ENCODE results near the gene LCN15. TPM values are rescaled to one million over a fixed set of nuclear protein-coding genes. Genes with fewer than 3 reads are reported as not detected.

LCN15 gene
- total RNA-seq, 2 donors from 2014 or later = 0.63 to 1.4 TPM

GRCh38 chr9:136748666-136749611, 15.4 kb downstream of the LCN15 start:
- Histone ChIP-seq H3K4me3 (no peak overlapping the region), H3K27me3 (no peaks in the 10 kb centered on the region), H3K27ac (peak overlapping the region in 1 of 2 donors; percentile 40), H3K9me3 (peaks cover 0 to 3% of the 10 kb centered on the region in 2 donors), H3K4me1 (peaks cover 0 to 23% of the 10 kb centered on the region in 2 donors), H3K36me3 (no peaks in the 10 kb centered on the region)
- TF ChIP-seq CTCF (IDR thresholded peaks at IDR 0.05) = no peak
- DNase-seq (ENCODE audit: low spot score) = no peak

GRCh38 chr9:136748201-136748600, 16.1 kb downstream of the LCN15 start, which contains the start of gene LCN6:
Gene LCN6 (minus strand): TSS chr9:136748525. CDS start chr9:136748483, 42 bp downstream.
- Histone ChIP-seq H3K4me1 (peaks cover 0 to 23% of the 10 kb centered on the region in 2 donors), H3K9me3 (peaks cover 0 to 3% of the 10 kb centered on the region in 2 donors), H3K27me3 (no peaks in the 10 kb centered on the region), H3K4me3 (no peak within 1 kb of the TSS), H3K27ac (peak within 1 kb of the TSS in 1 of 2 donors; percentile 40), H3K36me3 (no peaks in the 10 kb centered on the region)
- no peak for TF ChIP-seq CTCF (IDR thresholded peaks at IDR 0.05)
- DNase-seq (ENCODE audit: low spot score) = no peak

GRCh38 chr9:136747161-136748060, 16.9 kb downstream of the LCN15 start:
- peak overlapping the region in 1 of 2 donors; percentile 40 for H3K27ac ChIP-seq
- no peak for TF ChIP-seq CTCF (IDR thresholded peaks at IDR 0.05)
- no peak for DNase-seq (ENCODE audit: low spot score)
- no peaks in the 10 kb centered on the region for H3K27me3 ChIP-seq
- H3K4me1 ChIP-seq = peaks cover 0 to 31% of the 10 kb centered on the region in 2 donors
- no peak overlapping the region for H3K4me3 ChIP-seq
- peaks cover 0 to 3% of the 10 kb centered on the region in 2 donors for H3K9me3 ChIP-seq
- H3K36me3 ChIP-seq = no peaks in the 10 kb centered on the region

GRCh38 chr9:136746621-136747020, 17.7 kb downstream of the LCN15 start:
- no peak for DNase-seq (ENCODE audit: low spot score)
- TF ChIP-seq CTCF (IDR thresholded peaks at IDR 0.05) = no peak
- Histone ChIP-seq H3K27ac (no peak overlapping the region), H3K4me1 (peaks cover 0 to 33% of the 10 kb centered on the region in 2 donors), H3K27me3 (no peaks in the 10 kb centered on the region), H3K4me3 (no peak overlapping the region), H3K36me3 (no peaks in the 10 kb centered on the region), H3K9me3 (peaks cover 0 to under 1% of the 10 kb centered on the region in 2 donors)

GRCh38 chr9:136746155-136746490, 18.2 kb downstream of the LCN15 start:
- Histone ChIP-seq H3K36me3 (no peaks in the 10 kb centered on the region), H3K4me1 (peaks cover 0 to 38% of the 10 kb centered on the region in 2 donors), H3K27ac (no peak overlapping the region), H3K9me3 (no peaks in the 10 kb centered on the region), H3K27me3 (no peaks in the 10 kb centered on the region), H3K4me3 (peak overlapping the region in 1 of 2 donors; percentile 42)
- no peak for TF ChIP-seq CTCF (IDR thresholded peaks at IDR 0.05)
- no peak for DNase-seq (ENCODE audit: low spot score)

All from right atrium auricular region (tissue), 2 donors.